HEK293 (cell line): ENCODE results near the gene ADCY7.

Experiments
- CTCF ChIP-seq: fragments of 450-650 bp; formaldehyde crosslinking; IDR thresholded peaks from 2 replicates; pipeline ENCODE4 v1.5.1; 2016; ENCODE audit warnings: missing biosample characterization, missing genetic modification characterization
- KLF7 ChIP-seq: fragments of 450-650 bp; formaldehyde crosslinking; IDR thresholded peaks from 2 replicates; pipeline ENCODE4 v1.5.1; 2016; ENCODE audit warnings: missing biosample characterization, missing genetic modification characterization, borderline replicate concordance
- MZF1 ChIP-seq: fragments of 450-650 bp; formaldehyde crosslinking; IDR thresholded peaks from 2 replicates; pipeline ENCODE4 v1.5.1; 2017; ENCODE audit warnings: missing biosample characterization, missing genetic modification characterization, borderline replicate concordance
- RBAK ChIP-seq: fragments of 450-650 bp; formaldehyde crosslinking; IDR thresholded peaks from 2 replicates; pipeline ENCODE4 v1.5.1; 2016; ENCODE audit warnings: missing biosample characterization, missing genetic modification characterization
- SALL2 ChIP-seq: fragments of 450-650 bp; formaldehyde crosslinking; IDR thresholded peaks from 2 replicates; pipeline ENCODE4 v1.5.0; 2017; ENCODE audit warnings: missing biosample characterization, mild to moderate bottlenecking, missing genetic modification characterization, borderline replicate concordance
- SP3 ChIP-seq: fragments of 450-650 bp; formaldehyde crosslinking; IDR thresholded peaks from 2 replicates; pipeline ENCODE4 v1.5.1; 2016; ENCODE audit warnings: missing biosample characterization, missing genetic modification characterization
- ZEB2 ChIP-seq: fragments of 450-650 bp; formaldehyde crosslinking; IDR thresholded peaks from 2 replicates; pipeline ENCODE4 v1.5.1; 2016; ENCODE audit warnings: missing biosample characterization, missing genetic modification characterization
- ZNF324 ChIP-seq: fragments of 450-650 bp; formaldehyde crosslinking; IDR thresholded peaks from 2 replicates; pipeline ENCODE4 v1.5.1; 2016; ENCODE audit warnings: missing biosample characterization, missing genetic modification characterization
- ZNF585B ChIP-seq: fragments of 450-650 bp; formaldehyde crosslinking; IDR thresholded peaks from 2 replicates; pipeline ENCODE4 v1.5.1; 2016; ENCODE audit warnings: missing biosample characterization, missing genetic modification characterization
- ZNF670 ChIP-seq: fragments of 450-650 bp; formaldehyde crosslinking; IDR thresholded peaks from 2 replicates; pipeline ENCODE4 v1.5.1; 2016; ENCODE audit warnings: missing biosample characterization, missing genetic modification characterization, low read depth
- ZNF843 ChIP-seq: fragments of 450-650 bp; formaldehyde crosslinking; IDR thresholded peaks from 2 replicates; pipeline ENCODE4 v1.5.1; 2016; ENCODE audit warnings: missing biosample characterization, missing genetic modification characterization
- TF ChIP-seq, protein P1 (sequence below): fragments of 450-650 bp; formaldehyde crosslinking; IDR thresholded peaks from 2 replicates; pipeline ENCODE4 v1.5.1; 2016; ENCODE audit warnings: missing biosample characterization, missing genetic modification characterization

DNA sequence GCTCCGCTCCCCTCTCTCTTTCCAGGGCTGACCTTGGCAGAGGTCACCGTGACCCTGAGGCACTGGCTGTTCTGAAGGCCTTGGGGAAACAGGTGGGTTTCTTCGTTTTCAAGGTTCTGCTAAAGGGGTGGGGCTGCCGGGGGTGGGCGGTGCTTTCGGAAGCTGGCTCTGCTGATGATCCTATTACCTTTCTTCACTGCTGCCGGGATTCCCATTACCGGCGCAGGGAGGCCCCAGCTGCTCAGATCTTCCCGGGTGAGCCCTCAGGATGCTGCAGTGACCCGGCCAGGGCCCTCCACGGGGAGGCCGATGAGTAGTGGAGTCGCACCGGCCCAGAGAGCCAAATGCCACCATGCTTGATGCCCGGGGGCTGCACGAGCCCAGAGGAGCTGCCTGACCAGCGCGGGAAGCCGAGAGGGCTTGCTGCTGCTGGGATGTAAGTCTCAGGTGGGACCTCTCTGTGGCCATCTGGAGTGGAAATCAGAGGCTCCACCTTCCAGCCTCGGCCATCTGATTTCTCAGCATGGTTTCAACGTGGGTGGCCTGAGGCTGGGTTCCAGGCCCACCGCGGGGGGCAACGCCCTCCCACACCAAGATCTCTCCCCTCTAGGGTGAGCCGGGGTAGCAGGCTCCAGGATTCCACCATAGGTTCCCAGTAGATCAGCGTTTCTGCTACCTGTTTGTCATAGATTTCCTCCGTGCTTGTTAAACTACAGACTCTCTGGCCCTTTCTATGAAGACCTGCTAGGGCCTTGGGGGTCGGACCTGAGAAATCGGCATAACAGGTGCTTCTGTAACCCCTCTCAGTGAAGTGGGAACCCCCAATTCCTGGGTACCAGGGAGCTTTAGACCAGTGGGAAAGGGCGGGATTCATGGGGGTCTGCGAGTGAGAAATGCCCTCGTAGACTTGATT lies 21.6 kb upstream of the ADCY7 start:
- no peak for TF ChIP-seq ZNF670 (tag by site-specific recombination)
- no peak for TF ChIP-seq SALL2 (tag by site-specific recombination)
- TF ChIP-seq ZNF585B = no peak
- TF ChIP-seq RBAK (tag by site-specific recombination) = no peak
- no peak for TF ChIP-seq ZNF324 (tag by site-specific recombination)
- TF ChIP-seq, protein P1, sequence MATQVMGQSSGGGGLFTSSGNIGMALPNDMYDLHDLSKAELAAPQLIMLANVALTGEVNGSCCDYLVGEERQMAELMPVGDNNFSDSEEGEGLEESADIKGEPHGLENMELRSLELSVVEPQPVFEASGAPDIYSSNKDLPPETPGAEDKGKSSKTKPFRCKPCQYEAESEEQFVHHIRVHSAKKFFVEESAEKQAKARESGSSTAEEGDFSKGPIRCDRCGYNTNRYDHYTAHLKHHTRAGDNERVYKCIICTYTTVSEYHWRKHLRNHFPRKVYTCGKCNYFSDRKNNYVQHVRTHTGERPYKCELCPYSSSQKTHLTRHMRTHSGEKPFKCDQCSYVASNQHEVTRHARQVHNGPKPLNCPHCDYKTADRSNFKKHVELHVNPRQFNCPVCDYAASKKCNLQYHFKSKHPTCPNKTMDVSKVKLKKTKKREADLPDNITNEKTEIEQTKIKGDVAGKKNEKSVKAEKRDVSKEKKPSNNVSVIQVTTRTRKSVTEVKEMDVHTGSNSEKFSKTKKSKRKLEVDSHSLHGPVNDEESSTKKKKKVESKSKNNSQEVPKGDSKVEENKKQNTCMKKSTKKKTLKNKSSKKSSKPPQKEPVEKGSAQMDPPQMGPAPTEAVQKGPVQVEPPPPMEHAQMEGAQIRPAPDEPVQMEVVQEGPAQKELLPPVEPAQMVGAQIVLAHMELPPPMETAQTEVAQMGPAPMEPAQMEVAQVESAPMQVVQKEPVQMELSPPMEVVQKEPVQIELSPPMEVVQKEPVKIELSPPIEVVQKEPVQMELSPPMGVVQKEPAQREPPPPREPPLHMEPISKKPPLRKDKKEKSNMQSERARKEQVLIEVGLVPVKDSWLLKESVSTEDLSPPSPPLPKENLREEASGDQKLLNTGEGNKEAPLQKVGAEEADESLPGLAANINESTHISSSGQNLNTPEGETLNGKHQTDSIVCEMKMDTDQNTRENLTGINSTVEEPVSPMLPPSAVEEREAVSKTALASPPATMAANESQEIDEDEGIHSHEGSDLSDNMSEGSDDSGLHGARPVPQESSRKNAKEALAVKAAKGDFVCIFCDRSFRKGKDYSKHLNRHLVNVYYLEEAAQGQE (tag by site-specific recombination) = no peak
- no peak for TF ChIP-seq KLF7 (tag by site-specific recombination)
- no peak for TF ChIP-seq CTCF (tag by site-specific recombination)
- TF ChIP-seq MZF1 = no peak
- no peak for TF ChIP-seq ZNF843 (tag by site-specific recombination)
- no peak for TF ChIP-seq SP3
- TF ChIP-seq ZEB2 (tag by site-specific recombination) = no peak
